Breast epithelium (tissue), 3 donors: ENCODE data around the gene FAM153A.
"Not testable (repeated sequence)": the region's sequence is repeated elsewhere in the genome, so short reads cannot be mapped to it uniquely, and the experiment has no call there.

Source experiments
- POLR2A ChIP-seq: fragments of 450-650 bp; IDR thresholded peaks from one replicate; pipeline ENCODE4 v1.6.1; 2016; ENCODE audit warnings: antibody characterized with exemption, mild to moderate bottlenecking, moderate library complexity
- TF ChIP-seq, protein P1 (sequence below), 3 donors: fragments of 450-650 bp; IDR thresholded peaks; one replicate each; pipeline ENCODE4 v1.5.1; 2016 to 2017; ENCODE audit warnings: antibody characterized with exemption in 3 of 3, mild to moderate bottlenecking in 3 of 3, moderate library complexity in 3 of 3

DNA sequence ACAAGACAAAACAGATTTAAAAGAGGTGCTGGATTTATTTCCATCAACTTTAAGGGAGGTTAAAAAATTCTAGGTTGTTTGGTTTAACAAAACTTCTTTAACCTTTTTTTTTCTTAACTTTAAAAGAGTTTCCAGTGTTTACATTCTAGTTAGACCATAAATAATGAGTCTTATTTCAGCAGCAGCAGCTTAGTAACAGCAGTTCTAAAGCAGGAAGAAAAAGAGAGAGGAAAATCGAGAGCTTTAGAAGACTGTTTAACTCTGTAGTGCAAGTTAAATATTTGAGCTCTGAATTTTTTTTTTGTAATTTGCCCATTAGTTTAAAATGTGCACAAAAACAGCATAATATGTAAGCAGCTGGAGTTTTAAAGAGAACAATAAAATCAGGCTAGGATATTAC, 90.2 kb downstream of the FAM153A start:
- TF ChIP-seq, protein P1, sequence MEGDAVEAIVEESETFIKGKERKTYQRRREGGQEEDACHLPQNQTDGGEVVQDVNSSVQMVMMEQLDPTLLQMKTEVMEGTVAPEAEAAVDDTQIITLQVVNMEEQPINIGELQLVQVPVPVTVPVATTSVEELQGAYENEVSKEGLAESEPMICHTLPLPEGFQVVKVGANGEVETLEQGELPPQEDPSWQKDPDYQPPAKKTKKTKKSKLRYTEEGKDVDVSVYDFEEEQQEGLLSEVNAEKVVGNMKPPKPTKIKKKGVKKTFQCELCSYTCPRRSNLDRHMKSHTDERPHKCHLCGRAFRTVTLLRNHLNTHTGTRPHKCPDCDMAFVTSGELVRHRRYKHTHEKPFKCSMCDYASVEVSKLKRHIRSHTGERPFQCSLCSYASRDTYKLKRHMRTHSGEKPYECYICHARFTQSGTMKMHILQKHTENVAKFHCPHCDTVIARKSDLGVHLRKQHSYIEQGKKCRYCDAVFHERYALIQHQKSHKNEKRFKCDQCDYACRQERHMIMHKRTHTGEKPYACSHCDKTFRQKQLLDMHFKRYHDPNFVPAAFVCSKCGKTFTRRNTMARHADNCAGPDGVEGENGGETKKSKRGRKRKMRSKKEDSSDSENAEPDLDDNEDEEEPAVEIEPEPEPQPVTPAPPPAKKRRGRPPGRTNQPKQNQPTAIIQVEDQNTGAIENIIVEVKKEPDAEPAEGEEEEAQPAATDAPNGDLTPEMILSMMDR (IDR thresholded peaks at IDR 0.05) = not testable (repeated sequence)
- not testable (repeated sequence) for TF ChIP-seq POLR2A
